Fibroblast of skin of left quadriceps (primary cell): Measurements from ENCODE around the gene SNAP91.
"Not testable (repeated sequence)": the region's sequence is repeated elsewhere in the genome, so short reads cannot be mapped to it uniquely, and the experiment has no call there.

Experiments
- DNase-seq, 2 experiments: peaks; one replicate each; pipeline ENCODE4 v3.0.0-alpha.2; 2013; ENCODE audit warnings: low read depth in 2 of 2

SNAP91 gene

GRCh38 chr6:83708970-83709747, at the start of gene SNAP91:
SNAP91 (minus strand) TSS chr6:83709101; CDS start chr6:83707927, 1,174 bp downstream.
- no peak for DNase-seq

GRCh38 chr6:83758533-83758932, 49.6 kb upstream of the SNAP91 start:
- DNase-seq = no peak

GRCh38 chr6:83757021-83757420, 48.1 kb upstream of the SNAP91 start:
- DNase-seq = no peak

- no peak for DNase-seq
Observed at GRCh38 chr6:83756565-83756964, 47.7 kb upstream of the SNAP91 start.

GRCh38 chr6:83752375-83752774, 43.5 kb upstream of the SNAP91 start:
- DNase-seq = not testable (repeated sequence)

- no peak for DNase-seq
Observed at GRCh38 chr6:83741089-83741488, 32.2 kb upstream of the SNAP91 start.

GRCh38 chr6:83735461-83735860, 26.6 kb upstream of the SNAP91 start:
- DNase-seq = no peak

- no peak for DNase-seq
Observed at GRCh38 chr6:83729871-83730270, 21.0 kb upstream of the SNAP91 start.

GRCh38 chr6:83722876-83723275, 14.0 kb upstream of the SNAP91 start:
- no peak for DNase-seq

- no peak for DNase-seq
Observed at GRCh38 chr6:83717809-83718208, 8.9 kb upstream of the SNAP91 start.

GRCh38 chr6:83711958-83712357, 3.1 kb upstream of the SNAP91 start:
- no peak for DNase-seq

- DNase-seq = no peak
Observed at GRCh38 chr6:83709748-83710050, 798 bp upstream of the SNAP91 start.

GRCh38 chr6:83708546-83708969, 343 bp downstream of the SNAP91 start:
- no peak for DNase-seq

- no peak for DNase-seq
Observed at GRCh38 chr6:83707829-83708545, 914 bp downstream of the SNAP91 start.

- DNase-seq = no peak
Observed at GRCh38 chr6:83702749-83703148, 6.2 kb downstream of the SNAP91 start.

GRCh38 chr6:83702077-83702476, 6.8 kb downstream of the SNAP91 start:
- DNase-seq = no peak

- DNase-seq = no peak
Observed at GRCh38 chr6:83696674-83697073, 12.2 kb downstream of the SNAP91 start.

GRCh38 chr6:83685481-83685880, 23.4 kb downstream of the SNAP91 start:
- DNase-seq = no peak

- no peak for DNase-seq
Observed at GRCh38 chr6:83677791-83678190, 31.1 kb downstream of the SNAP91 start.

- no peak for DNase-seq
Observed at GRCh38 chr6:83637953-83638352, 70.9 kb downstream of the SNAP91 start.

GRCh38 chr6:83636800-83637199, 72.1 kb downstream of the SNAP91 start:
- DNase-seq = no peak

GRCh38 chr6:83633609-83634008, 75.3 kb downstream of the SNAP91 start:
- no peak for DNase-seq

- no peak for DNase-seq
Observed at GRCh38 chr6:83633149-83633548, 75.8 kb downstream of the SNAP91 start.
